ENCODE measurements around the gene RAD50. TPM values are rescaled to one million over a fixed set of nuclear protein-coding genes. Genes with fewer than 3 reads are reported as not detected.
"Not testable (repeated sequence)": the region's sequence is repeated elsewhere in the genome, so short reads cannot be mapped to it uniquely, and the experiment has no call there.

The RAD50 gene
- total and polyA plus RNA-seq, 10 of the 15 experiments (the other 5 are each of a cell fraction or from before 2014, with no cell fraction given) = 12.8 to 68.6 (median 47.0) TPM

DNA sequence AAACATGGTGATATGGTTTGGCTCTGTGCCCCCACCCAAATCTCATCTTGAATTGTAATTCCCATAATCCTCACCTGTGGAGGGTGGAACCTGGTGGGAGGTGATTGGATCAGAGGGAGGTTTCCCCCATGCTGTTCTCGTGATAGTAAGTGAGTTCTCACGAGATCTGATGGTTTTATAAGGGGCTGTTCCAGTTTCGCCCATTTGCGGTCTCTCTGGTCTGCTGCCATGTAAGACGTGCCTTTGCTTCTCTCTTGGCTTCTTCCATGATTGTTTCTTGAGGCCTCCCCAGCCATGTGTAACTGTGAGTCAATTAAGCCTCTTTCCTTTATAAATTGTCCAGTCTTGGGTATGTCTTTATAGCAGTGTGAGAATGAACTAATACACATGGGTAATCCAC lies 31.9 kb upstream of the RAD50 start:
- TF ChIP-seq, protein P1, sequence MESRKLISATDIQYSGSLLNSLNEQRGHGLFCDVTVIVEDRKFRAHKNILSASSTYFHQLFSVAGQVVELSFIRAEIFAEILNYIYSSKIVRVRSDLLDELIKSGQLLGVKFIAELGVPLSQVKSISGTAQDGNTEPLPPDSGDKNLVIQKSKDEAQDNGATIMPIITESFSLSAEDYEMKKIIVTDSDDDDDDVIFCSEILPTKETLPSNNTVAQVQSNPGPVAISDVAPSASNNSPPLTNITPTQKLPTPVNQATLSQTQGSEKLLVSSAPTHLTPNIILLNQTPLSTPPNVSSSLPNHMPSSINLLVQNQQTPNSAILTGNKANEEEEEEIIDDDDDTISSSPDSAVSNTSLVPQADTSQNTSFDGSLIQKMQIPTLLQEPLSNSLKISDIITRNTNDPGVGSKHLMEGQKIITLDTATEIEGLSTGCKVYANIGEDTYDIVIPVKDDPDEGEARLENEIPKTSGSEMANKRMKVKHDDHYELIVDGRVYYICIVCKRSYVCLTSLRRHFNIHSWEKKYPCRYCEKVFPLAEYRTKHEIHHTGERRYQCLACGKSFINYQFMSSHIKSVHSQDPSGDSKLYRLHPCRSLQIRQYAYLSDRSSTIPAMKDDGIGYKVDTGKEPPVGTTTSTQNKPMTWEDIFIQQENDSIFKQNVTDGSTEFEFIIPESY (IDR thresholded peaks at IDR 0.05) = peak; percentile 84
- TF ChIP-seq YY1 (IDR thresholded peaks at IDR 0.05; ENCODE audit: low read depth, low read length) (peak; percentile 65), CBX5 (IDR thresholded peaks at IDR 0.05; ENCODE audit: low read depth) (peak; percentile 68; the same call in 1 of the 2 replicates)
- TF ChIP-seq, protein P2, sequence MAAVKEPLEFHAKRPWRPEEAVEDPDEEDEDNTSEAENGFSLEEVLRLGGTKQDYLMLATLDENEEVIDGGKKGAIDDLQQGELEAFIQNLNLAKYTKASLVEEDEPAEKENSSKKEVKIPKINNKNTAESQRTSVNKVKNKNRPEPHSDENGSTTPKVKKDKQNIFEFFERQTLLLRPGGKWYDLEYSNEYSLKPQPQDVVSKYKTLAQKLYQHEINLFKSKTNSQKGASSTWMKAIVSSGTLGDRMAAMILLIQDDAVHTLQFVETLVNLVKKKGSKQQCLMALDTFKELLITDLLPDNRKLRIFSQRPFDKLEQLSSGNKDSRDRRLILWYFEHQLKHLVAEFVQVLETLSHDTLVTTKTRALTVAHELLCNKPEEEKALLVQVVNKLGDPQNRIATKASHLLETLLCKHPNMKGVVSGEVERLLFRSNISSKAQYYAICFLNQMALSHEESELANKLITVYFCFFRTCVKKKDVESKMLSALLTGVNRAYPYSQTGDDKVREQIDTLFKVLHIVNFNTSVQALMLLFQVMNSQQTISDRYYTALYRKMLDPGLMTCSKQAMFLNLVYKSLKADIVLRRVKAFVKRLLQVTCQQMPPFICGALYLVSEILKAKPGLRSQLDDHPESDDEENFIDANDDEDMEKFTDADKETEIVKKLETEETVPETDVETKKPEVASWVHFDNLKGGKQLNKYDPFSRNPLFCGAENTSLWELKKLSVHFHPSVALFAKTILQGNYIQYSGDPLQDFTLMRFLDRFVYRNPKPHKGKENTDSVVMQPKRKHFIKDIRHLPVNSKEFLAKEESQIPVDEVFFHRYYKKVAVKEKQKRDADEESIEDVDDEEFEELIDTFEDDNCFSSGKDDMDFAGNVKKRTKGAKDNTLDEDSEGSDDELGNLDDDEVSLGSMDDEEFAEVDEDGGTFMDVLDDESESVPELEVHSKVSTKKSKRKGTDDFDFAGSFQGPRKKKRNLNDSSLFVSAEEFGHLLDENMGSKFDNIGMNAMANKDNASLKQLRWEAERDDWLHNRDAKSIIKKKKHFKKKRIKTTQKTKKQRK (IDR thresholded peaks at IDR 0.05; ENCODE audit: low read depth, low read length) = peak; percentile 49; the same call in 1 of the 2 replicates
- TF ChIP-seq, protein P3, sequence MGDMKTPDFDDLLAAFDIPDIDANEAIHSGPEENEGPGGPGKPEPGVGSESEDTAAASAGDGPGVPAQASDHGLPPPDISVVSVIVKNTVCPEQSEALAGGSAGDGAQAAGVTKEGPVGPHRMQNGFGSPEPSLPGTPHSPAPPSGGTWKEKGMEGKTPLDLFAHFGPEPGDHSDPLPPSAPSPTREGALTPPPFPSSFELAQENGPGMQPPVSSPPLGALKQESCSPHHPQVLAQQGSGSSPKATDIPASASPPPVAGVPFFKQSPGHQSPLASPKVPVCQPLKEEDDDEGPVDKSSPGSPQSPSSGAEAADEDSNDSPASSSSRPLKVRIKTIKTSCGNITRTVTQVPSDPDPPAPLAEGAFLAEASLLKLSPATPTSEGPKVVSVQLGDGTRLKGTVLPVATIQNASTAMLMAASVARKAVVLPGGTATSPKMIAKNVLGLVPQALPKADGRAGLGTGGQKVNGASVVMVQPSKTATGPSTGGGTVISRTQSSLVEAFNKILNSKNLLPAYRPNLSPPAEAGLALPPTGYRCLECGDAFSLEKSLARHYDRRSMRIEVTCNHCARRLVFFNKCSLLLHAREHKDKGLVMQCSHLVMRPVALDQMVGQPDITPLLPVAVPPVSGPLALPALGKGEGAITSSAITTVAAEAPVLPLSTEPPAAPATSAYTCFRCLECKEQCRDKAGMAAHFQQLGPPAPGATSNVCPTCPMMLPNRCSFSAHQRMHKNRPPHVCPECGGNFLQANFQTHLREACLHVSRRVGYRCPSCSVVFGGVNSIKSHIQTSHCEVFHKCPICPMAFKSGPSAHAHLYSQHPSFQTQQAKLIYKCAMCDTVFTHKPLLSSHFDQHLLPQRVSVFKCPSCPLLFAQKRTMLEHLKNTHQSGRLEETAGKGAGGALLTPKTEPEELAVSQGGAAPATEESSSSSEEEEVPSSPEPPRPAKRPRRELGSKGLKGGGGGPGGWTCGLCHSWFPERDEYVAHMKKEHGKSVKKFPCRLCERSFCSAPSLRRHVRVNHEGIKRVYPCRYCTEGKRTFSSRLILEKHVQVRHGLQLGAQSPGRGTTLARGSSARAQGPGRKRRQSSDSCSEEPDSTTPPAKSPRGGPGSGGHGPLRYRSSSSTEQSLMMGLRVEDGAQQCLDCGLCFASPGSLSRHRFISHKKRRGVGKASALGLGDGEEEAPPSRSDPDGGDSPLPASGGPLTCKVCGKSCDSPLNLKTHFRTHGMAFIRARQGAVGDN (IDR thresholded peaks at IDR 0.05) = peak; percentile 34; the same call in 1 of the 2 replicates
- H2AFZ ChIP-seq (ENCODE audit: control insufficient read depth, low read depth, low read length); ATAC-seq; H3K4me3 ChIP-seq; H4K20me1 ChIP-seq (ENCODE audit: control insufficient read depth, insufficient read depth); DNase-seq (ENCODE audit: low read depth, low spot score); H3K79me2 ChIP-seq (ENCODE audit: control insufficient read depth, insufficient read depth, low read length); BruUV-seq (replicated peaks); H3K27me3 ChIP-seq (replicated peaks in 1 of 2; ENCODE audit: control insufficient read depth in 2 of 2, insufficient read depth in 2 of 2, low read length in 1 of 2); H3K36me3 ChIP-seq (ENCODE audit: control insufficient read depth in 2 of 2, insufficient read depth in 2 of 2, low read length in 1 of 2); FAIRE-seq; H3K9ac ChIP-seq (ENCODE audit: control insufficient read depth, insufficient read depth, low read length): not testable (repeated sequence)
- intact Hi-C loops (cut with micrococcal nuclease; ENCODE audit: unreplicated experiment) (loop anchor here (5.0 kb wide), 5 partner anchors 62 to 227 kb away; partner anchors contain the start of gene KIF3A), in situ Hi-C loops (cut with MboI) (loop anchor here (10.0 kb wide), 1 partner anchor 300 kb away; no protein-coding TSS in a partner anchor)
- Histone ChIP-seq H3K4me1 (ENCODE audit: control insufficient read depth, insufficient read depth, low read length) (peaks cover 38% of the 10 kb centered on the region), H3K4me2 (ENCODE audit: control insufficient read depth, insufficient read depth) (peak overlapping the region; percentile 60), H3K9me3 (replicated peaks; ENCODE audit: control insufficient read depth, insufficient read depth, low read length) (peaks cover 37% of the 10 kb centered on the region), H3K27ac (ENCODE audit: control insufficient read depth, insufficient read depth) (peak overlapping the region; percentile 84)
- SMC1A ChIA-PET (ENCODE audit: uncharacterized antibody, unreplicated experiment) = interaction anchor here (1.2 to 4.8 kb wide), 7 partner anchors 16 to 295 kb away, joined by 3 to 75 read pairs (median 12); no protein-coding TSS in a partner anchor
- RAD21 ChIA-PET (ENCODE audit: unreplicated experiment) = interaction anchor here (1.2 to 4.8 kb wide), 8 partner anchors 19 to 295 kb away, joined by 3 to 88 read pairs (median 9); partner anchors contain the start of gene CCNI2
- POLR2A ChIA-PET = interaction anchor here (0.7 to 1.0 kb wide), 2 partner anchors 111 to 139 kb away, joined by 3 read pairs; no protein-coding TSS in a partner anchor
- CTCF ChIA-PET = interaction anchor here (0.9 to 4.8 kb wide), 18 partner anchors 19 to 358 kb away, joined by 3 to 101 read pairs (median 10); partner anchors contain the start of genes KIF3A and SHROOM1
- 71% methylated on average over 5 of the region's 5 CpGs for WGBS (ENCODE audit: insufficient coverage, insufficient replicate concordance, low lambda C conversion rate, missing lambda C conversion rate)

All from GM12878 (cell line).